ENCODE data around the gene S100A16. TPM values are rescaled to one million over a fixed set of nuclear protein-coding genes. Genes with fewer than 3 reads are reported as not detected.
A peak's percentile ranks its signal among the peaks of the same experiment; 100 is the strongest.

The S100A16 gene
- polyA plus RNA-seq, 2 of the 4 experiments (the other 2 are of a cell fraction) = 270 to 298 TPM

DNA sequence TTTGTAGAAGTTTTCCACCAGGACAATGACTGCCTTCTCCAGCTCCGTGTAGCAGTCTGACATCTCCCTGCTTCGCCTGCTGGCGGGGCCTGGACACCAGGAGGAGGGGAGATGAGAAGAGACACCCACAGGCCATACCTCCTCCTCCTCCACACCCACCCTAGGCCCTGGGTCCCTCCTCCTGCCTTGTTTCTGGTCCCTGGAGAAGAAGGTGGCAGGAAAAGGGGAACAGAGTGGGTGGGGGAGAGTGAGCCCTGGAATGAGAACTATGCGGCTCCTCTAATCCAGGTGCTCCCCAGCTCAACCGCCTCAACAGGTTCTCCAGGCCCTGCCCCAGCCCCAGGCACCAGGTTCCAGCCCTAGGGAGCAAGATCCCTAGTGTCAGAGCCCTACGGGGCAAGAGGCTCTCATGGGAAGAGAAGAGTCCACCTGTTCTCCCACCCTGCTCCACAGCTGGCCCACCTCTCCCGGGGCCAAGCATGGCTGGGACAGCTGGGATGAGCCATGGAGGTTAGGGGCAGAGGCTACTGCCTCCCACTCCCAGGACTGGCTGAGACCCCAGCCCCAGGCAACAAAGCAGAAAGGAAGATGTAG, 4.8 kb downstream of the S100A16 start:
- ATAC-seq (no peak), DNase-seq (ENCODE audit: low read depth in 1 of 2, low spot score in 1 of 2) (peak in 1 of 2 experiments; percentile 25), FAIRE-seq (no peak)
- ChIA-PET CTCF (interaction anchor here (0.6 to 7.9 kb wide), 8 partner anchors 9 to 97 kb away, joined by 3 to 57 read pairs (median 4); partner anchors contain the start of genes S100A1 and S100A13), POLR2A (interaction anchor here (0.7 to 2.5 kb wide), 4 partner anchors 11 to 30 kb away, joined by 3 to 11 read pairs (median 5); partner anchors contain the start of genes CHTOP and S100A13)
- peak overlapping the region; percentile 91 to 96 for H3K27ac ChIP-seq
- no peaks in the 10 kb centered on the region for H3K9me3 ChIP-seq
- peak overlapping the region; percentile 45 for H3K4me3 ChIP-seq
- H3K4me1 ChIP-seq = peaks cover 36% of the 10 kb centered on the region
- 79% methylated on average over 6 of the region's 7 CpGs for WGBS (ENCODE audit: missing lambda C conversion rate)
- H3K4me2 ChIP-seq = peak overlapping the region; percentile 96
- TF ChIP-seq HOXB5 (CRISPR knock-in tag; IDR thresholded peaks at IDR 0.05) (0 out of 2 replicates have a peak, but pooled peaks have one; percentile 34), BHLHE40 (IDR thresholded peaks at IDR 0.05; ENCODE audit: low read depth, low read length) (no peak)

DNA sequence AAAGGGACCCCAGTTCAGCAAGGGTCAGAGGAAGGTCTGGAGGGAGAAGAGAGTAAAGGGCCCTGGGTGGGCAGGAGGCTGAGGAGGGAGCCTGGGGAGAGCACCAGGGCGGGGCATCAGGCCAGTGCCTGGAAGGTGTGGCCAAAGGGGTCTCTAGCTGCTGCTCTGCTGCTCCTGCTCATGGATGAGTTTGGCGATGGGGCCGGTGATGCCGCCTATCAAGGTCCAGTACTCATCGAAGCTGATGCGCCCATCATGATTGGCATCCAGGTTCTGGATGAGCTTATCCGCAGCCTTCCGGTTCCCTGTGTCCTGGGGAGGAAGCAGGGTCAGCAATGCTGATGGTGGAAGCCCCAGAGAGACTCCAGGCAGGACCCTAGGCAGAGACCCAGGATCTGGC, 5.6 kb downstream of the S100A16 start:
- Histone ChIP-seq H3K4me3 (no peak overlapping the region), H3K27ac (peak overlapping the region; percentile 91 to 96), H3K9me3 (no peaks in the 10 kb centered on the region), H3K4me2 (no peak overlapping the region), H3K4me1 (peaks cover 34% of the 10 kb centered on the region)
- ATAC-seq (no peak), FAIRE-seq (no peak), DNase-seq (ENCODE audit: low read depth in 1 of 2, low spot score in 1 of 2) (no peak)
- TF ChIP-seq ZNF302 (CRISPR knock-in tag; IDR thresholded peaks at IDR 0.05) = no peak
- no peak for TF ChIP-seq HOXA7 (CRISPR knock-in tag; IDR thresholded peaks at IDR 0.05)
- no peak for TF ChIP-seq CBX8 (IDR thresholded peaks at IDR 0.05)
- TF ChIP-seq, protein P1, sequence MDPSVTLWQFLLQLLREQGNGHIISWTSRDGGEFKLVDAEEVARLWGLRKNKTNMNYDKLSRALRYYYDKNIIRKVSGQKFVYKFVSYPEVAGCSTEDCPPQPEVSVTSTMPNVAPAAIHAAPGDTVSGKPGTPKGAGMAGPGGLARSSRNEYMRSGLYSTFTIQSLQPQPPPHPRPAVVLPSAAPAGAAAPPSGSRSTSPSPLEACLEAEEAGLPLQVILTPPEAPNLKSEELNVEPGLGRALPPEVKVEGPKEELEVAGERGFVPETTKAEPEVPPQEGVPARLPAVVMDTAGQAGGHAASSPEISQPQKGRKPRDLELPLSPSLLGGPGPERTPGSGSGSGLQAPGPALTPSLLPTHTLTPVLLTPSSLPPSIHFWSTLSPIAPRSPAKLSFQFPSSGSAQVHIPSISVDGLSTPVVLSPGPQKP (IDR thresholded peaks at IDR 0.05; ENCODE audit: low read depth, low read length) = no peak
- TF ChIP-seq CEBPB (IDR thresholded peaks at IDR 0.05) = no peak
- TF ChIP-seq RARB (CRISPR knock-in tag; IDR thresholded peaks at IDR 0.05) = no peak
- TF ChIP-seq, protein P2, sequence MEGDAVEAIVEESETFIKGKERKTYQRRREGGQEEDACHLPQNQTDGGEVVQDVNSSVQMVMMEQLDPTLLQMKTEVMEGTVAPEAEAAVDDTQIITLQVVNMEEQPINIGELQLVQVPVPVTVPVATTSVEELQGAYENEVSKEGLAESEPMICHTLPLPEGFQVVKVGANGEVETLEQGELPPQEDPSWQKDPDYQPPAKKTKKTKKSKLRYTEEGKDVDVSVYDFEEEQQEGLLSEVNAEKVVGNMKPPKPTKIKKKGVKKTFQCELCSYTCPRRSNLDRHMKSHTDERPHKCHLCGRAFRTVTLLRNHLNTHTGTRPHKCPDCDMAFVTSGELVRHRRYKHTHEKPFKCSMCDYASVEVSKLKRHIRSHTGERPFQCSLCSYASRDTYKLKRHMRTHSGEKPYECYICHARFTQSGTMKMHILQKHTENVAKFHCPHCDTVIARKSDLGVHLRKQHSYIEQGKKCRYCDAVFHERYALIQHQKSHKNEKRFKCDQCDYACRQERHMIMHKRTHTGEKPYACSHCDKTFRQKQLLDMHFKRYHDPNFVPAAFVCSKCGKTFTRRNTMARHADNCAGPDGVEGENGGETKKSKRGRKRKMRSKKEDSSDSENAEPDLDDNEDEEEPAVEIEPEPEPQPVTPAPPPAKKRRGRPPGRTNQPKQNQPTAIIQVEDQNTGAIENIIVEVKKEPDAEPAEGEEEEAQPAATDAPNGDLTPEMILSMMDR (IDR thresholded peaks at IDR 0.05) = no peak
- TF ChIP-seq BCL3 (IDR thresholded peaks at IDR 0.05) = no peak
- TF ChIP-seq EP300 (IDR thresholded peaks at IDR 0.05) = no peak
- no peak for TF ChIP-seq CBX2 (IDR thresholded peaks at IDR 0.05; ENCODE audit: borderline replicate concordance, low read depth)
- WGBS (ENCODE audit: missing lambda C conversion rate) = 96% methylated on average over 8 of the region's 8 CpGs
- CTCF ChIA-PET = interaction anchor here (0.6 to 7.9 kb wide), 10 partner anchors 8 to 96 kb away, joined by 3 to 57 read pairs (median 4); partner anchors contain the start of genes S100A1 and S100A13
- POLR2A ChIA-PET = interaction anchor here (0.6 to 2.5 kb wide), 4 partner anchors 10 to 50 kb away, joined by 4 to 11 read pairs (median 6); partner anchors contain the start of genes CHTOP and S100A13

- no peak for ATAC-seq
- H3K27ac ChIP-seq = no peak overlapping the region
Observed at GRCh38 chr1:153606194-153606593, 6.7 kb downstream of the S100A16 start.

More at GRCh38 chr1:153606194-153606593, 6.7 kb downstream of the S100A16 start:
- no peaks in the 10 kb centered on the region for H3K9me3 ChIP-seq
- CTCF ChIA-PET = interaction anchor here (0.6 to 7.9 kb wide), 7 partner anchors 14 to 73 kb away, joined by 3 to 57 read pairs (median 7); partner anchors contain the start of genes S100A1 and S100A13
- no peak for FAIRE-seq
- DNase-seq (ENCODE audit: low read depth in 1 of 2, low spot score in 1 of 2) = no peak
- H3K4me3 ChIP-seq = no peak overlapping the region
- H3K4me1 ChIP-seq = peaks cover 30% of the 10 kb centered on the region
- H3K4me2 ChIP-seq = no peak overlapping the region
- WGBS (ENCODE audit: missing lambda C conversion rate) = 90% methylated on average over 11 of the region's 11 CpGs
- POLR2A ChIA-PET = interaction anchor here (0.6 to 2.5 kb wide), 4 partner anchors 21 to 845 kb away, joined by 3 to 11 read pairs (median 4); partner anchors contain the start of genes CHTOP and S100A13
- no peak for TF ChIP-seq MAFK (IDR thresholded peaks at IDR 0.05; ENCODE audit: partially characterized antibody)
- no peak for TF ChIP-seq ZFP36 (IDR thresholded peaks at IDR 0.05; ENCODE audit: borderline replicate concordance, partially characterized antibody)
- TF ChIP-seq HEYL (CRISPR knock-in tag; IDR thresholded peaks at IDR 0.05) = no peak
- no peak for TF ChIP-seq SMC3 (IDR thresholded peaks at IDR 0.05)
- no peak for TF ChIP-seq CEBPB (IDR thresholded peaks at IDR 0.05)
- TF ChIP-seq CHD4 (IDR thresholded peaks at IDR 0.05; ENCODE audit: borderline replicate concordance) = no peak
- TF ChIP-seq PHF8 (IDR thresholded peaks at IDR 0.05; ENCODE audit: borderline replicate concordance, low read depth) = no peak
- TF ChIP-seq NR3C1 (IDR thresholded peaks at IDR 0.05) = no peak
- TF ChIP-seq POLR2A (IDR thresholded peaks at IDR 0.05; ENCODE audit: low read length) = no peak
- no peak for TF ChIP-seq HOXB13 (CRISPR knock-in tag; IDR thresholded peaks at IDR 0.05; ENCODE audit: low read depth)
- no peak for TF ChIP-seq EP300 (IDR thresholded peaks at IDR 0.05)
- TF ChIP-seq TP53 (CRISPR knock-in tag; IDR thresholded peaks at IDR 0.05) = no peak
- TF ChIP-seq CBX8 (IDR thresholded peaks at IDR 0.05) = no peak
- TF ChIP-seq, protein P2 (IDR thresholded peaks at IDR 0.05) = no peak

Data from A549 (cell line).